Central memory CD8-positive, alpha-beta T cell (primary cell): ENCODE measurements around the gene HIP1.

Experiments used
- ATAC-seq: fragments of 150-1000 bp; cut with Tn5 transposase; replicated peaks from 2 replicates; pipeline ENCODE4 v1.10.0; 2022; ENCODE audit warnings: mild to moderate bottlenecking, moderate FRiP score, moderate number of reproducible peaks; ENCODE audit not compliant: poor library complexity, severe bottlenecking; ENCODE audit errors: extremely low read depth
- DNase-seq, 2 donors: peaks; one replicate each; pipeline ENCODE4 v3.0.0; 2021; ENCODE audit warnings: low spot score in 2 of 2
- H3K27ac Mint-ChIP-seq: one replicate; pipeline ENCODE4 v1.8.0; 2022; ENCODE audit warnings: low read depth, mild to moderate bottlenecking, moderate library complexity, mixed read lengths
- H3K27me3 Mint-ChIP-seq: one replicate; pipeline ENCODE4 v1.8.0; 2022; ENCODE audit warnings: mixed read lengths
- H3K36me3 Mint-ChIP-seq: one replicate; pipeline ENCODE4 v1.8.0; 2022; ENCODE audit warnings: mild to moderate bottlenecking, moderate library complexity, mixed read lengths; ENCODE audit not compliant: insufficient read depth
- H3K4me1 Mint-ChIP-seq: one replicate; pipeline ENCODE4 v1.8.0; 2022; ENCODE audit warnings: mixed read lengths
- H3K4me3 Mint-ChIP-seq: one replicate; pipeline ENCODE4 v1.8.0; 2022; ENCODE audit warnings: mild to moderate bottlenecking, moderate library complexity, mixed read lengths
- H3K9me3 Mint-ChIP-seq: one replicate; pipeline ENCODE4 v1.8.0; 2022; ENCODE audit warnings: mixed read lengths

HIP1 gene

DNA sequence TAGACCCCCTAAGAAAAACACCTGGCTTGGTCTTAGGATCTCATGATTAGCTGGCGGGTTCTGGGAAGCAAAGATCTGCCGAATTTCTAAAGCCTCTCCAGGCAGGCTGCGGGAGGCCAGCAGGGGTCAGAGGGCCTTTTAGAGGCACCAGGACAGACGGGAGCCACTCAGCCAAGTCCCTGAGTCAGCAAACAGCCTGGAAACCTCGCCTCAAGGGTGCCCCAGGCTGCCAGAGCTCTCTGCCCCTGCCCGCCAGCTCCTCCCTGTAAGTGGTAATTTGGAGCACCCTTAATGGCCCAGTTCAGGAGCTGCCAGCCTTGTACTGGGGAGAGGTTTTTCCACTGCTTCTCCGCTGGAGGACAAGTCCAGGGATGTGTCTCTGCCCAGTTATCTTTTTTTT is 88.7 kb downstream of the HIP1 start:
- H3K27ac Mint-ChIP-seq, result no peak overlapping the region
- peaks cover 3% of the 10 kb centered on the region for H3K36me3 Mint-ChIP-seq
- no peak for ATAC-seq
- H3K27me3 Mint-ChIP-seq, result no peaks in the 10 kb centered on the region
- no peaks in the 10 kb centered on the region for H3K4me1 Mint-ChIP-seq
- no peak overlapping the region for H3K4me3 Mint-ChIP-seq
- no peak for DNase-seq
- H3K9me3 Mint-ChIP-seq, result no peaks in the 10 kb centered on the region

DNA sequence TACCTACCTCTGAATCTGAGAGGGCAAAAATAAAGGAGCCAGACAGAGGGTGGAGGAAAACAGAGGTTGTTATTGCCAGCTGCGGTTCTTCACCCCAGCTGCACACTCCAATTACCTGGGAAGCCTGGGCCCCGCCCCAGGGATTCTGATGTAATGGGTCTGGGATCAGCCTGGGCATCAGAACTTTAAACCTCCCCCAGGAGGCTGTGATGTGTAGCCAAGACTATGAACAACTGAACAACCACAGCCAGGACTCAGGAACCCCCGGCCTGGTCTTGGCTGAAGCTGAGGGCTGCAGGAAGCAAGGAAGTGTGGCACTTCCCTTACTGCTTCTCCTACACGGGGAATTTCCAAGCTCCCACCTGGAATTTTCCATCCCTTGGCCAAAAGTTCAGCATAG is 89.3 kb downstream of the HIP1 start:
- Mint-ChIP-seq H3K36me3 (peaks cover 3% of the 10 kb centered on the region), H3K27me3 (no peaks in the 10 kb centered on the region), H3K4me1 (no peaks in the 10 kb centered on the region), H3K27ac (no peak overlapping the region), H3K9me3 (no peaks in the 10 kb centered on the region), H3K4me3 (no peak overlapping the region)
- ATAC-seq, result no peak
- DNase-seq, result no peak

DNA sequence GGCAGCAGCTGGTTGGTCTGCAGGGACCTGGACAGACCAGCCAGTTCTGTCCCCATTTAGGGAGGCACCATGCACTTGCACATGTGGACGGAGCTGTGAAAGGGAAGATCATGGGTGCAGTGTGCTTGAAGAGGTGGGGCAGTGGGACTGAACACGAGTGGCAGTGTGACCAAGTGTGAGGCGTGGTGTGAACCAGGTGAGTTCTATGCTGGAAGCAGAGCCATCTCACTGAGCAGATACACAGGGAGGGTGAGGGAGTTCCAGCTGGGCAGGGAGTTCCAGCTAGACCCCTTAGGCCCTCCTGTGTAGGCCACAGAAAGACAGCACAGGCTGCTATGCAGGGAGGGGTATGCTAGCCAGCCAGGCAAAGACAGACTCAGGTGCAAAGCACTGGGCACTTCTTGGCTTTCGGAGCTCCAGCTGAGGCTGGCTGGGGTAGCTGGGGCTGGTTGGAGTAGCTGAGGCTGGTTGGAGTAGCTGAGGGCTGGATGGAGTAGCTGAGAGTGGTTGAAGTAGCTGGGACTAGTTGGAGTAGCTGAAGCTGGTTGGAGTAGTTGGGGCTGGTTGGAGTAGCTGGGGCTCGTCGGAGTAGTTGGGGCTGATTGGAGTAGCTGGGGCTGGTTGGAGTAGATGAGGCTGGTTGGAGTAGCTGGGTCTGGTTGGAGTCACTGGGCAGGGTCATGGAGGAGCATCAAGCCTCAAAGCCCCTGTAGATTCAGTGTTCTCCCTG is 90.9 kb downstream of the HIP1 start:
- H3K36me3 Mint-ChIP-seq, result peaks cover 3% of the 10 kb centered on the region

GRCh38 chr7:75646571-75647102 is 92.1 kb downstream of the HIP1 start:
- Mint-ChIP-seq H3K4me3 (no peak overlapping the region), H3K9me3 (no peaks in the 10 kb centered on the region), H3K4me1 (peaks cover 5% of the 10 kb centered on the region), H3K27me3 (no peaks in the 10 kb centered on the region), H3K36me3 (peaks cover 3% of the 10 kb centered on the region), H3K27ac (no peak overlapping the region)
- no peak for ATAC-seq
- no peak for DNase-seq

More for the DNA sequence above, 90.9 kb downstream of the HIP1 start:
- DNase-seq, result no peak
- Mint-ChIP-seq H3K9me3 (no peaks in the 10 kb centered on the region), H3K4me1 (peaks cover under 1% of the 10 kb centered on the region), H3K27me3 (no peaks in the 10 kb centered on the region), H3K4me3 (no peak overlapping the region), H3K27ac (peak overlapping the region; percentile 63)
- no peak for ATAC-seq

DNA sequence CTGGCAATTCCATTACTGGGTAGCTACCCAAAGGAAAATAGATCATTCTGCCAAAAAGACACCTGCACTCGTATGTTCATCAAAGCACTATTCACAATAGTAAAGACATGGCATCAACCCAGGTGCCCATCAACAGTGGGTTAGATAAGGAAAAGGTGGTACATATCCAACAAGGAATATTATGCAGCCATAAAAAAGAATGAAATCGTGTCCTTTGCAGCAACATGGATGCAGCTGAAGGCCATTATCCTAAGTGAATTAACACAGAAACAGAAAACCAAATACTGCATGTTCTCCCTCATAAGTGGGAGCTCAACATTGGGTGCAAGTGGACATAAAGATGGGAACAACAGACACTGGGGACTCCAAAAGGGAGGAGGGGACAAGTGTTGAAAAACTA is 93.2 kb downstream of the HIP1 start:
- Mint-ChIP-seq H3K36me3 (peaks cover 3% of the 10 kb centered on the region), H3K4me3 (no peak overlapping the region), H3K27ac (no peak overlapping the region), H3K9me3 (no peaks in the 10 kb centered on the region), H3K27me3 (no peaks in the 10 kb centered on the region), H3K4me1 (peaks cover 5% of the 10 kb centered on the region)
- ATAC-seq (no peak), DNase-seq (no peak)

DNA sequence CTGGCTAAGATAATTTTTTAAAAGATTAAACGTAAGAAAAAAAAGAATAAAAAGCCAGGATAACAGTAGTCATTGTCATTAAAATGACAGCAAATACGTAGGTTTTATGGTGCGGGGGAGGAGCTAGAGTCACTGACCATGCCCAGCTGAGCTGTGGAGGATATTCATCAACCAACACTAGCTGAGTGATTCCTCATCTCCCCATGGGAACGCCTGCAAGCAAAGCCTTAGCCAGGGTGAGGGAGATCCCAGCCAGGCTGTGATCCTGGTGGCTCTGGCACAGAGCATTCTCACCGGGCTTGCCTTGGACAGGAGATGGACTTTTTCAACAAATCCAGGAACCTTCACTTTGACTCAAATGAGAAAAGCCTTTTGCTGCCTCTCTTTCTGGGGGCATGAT is 94.2 kb downstream of the HIP1 start:
- Mint-ChIP-seq H3K4me1 (peaks cover 10% of the 10 kb centered on the region), H3K27me3 (no peaks in the 10 kb centered on the region), H3K27ac (no peak overlapping the region), H3K9me3 (no peaks in the 10 kb centered on the region), H3K4me3 (no peak overlapping the region), H3K36me3 (peaks cover 5% of the 10 kb centered on the region)
- DNase-seq (no peak), ATAC-seq (no peak)

GRCh38 chr7:75642810-75643486 is 95.8 kb downstream of the HIP1 start:
- Mint-ChIP-seq H3K4me1 (peaks cover 14% of the 10 kb centered on the region), H3K27me3 (no peaks in the 10 kb centered on the region)
- peak; percentile 82 for ATAC-seq

GRCh38 chr7:75640201-75640600 is 98.5 kb downstream of the HIP1 start:
- ATAC-seq (no peak), DNase-seq (no peak)
- peak overlapping the region; percentile 86 for H3K4me3 Mint-ChIP-seq
- peaks cover 14% of the 10 kb centered on the region for H3K4me1 Mint-ChIP-seq
- H3K36me3 Mint-ChIP-seq, result peaks cover 7% of the 10 kb centered on the region
- no peaks in the 10 kb centered on the region for H3K9me3 Mint-ChIP-seq
- no peaks in the 10 kb centered on the region for H3K27me3 Mint-ChIP-seq
- no peak overlapping the region for H3K27ac Mint-ChIP-seq

More at GRCh38 chr7:75642810-75643486, 95.8 kb downstream of the HIP1 start:
- peaks cover 8% of the 10 kb centered on the region for H3K36me3 Mint-ChIP-seq
- peak overlapping the region; percentile 49 for H3K27ac Mint-ChIP-seq
- no peaks in the 10 kb centered on the region for H3K9me3 Mint-ChIP-seq
- peak; percentile 46 to 62 for DNase-seq
- H3K4me3 Mint-ChIP-seq, result no peak overlapping the region

- Mint-ChIP-seq H3K4me1 (peaks cover 14% of the 10 kb centered on the region), H3K4me3 (peak overlapping the region; percentile 86), H3K27ac (peak overlapping the region; percentile 57), H3K27me3 (no peaks in the 10 kb centered on the region), H3K36me3 (peaks cover 7% of the 10 kb centered on the region), H3K9me3 (no peaks in the 10 kb centered on the region)
- DNase-seq (no peak), ATAC-seq (no peak)
Observed at GRCh38 chr7:75639886-75640190, 98.9 kb downstream of the HIP1 start.

GRCh38 chr7:75639071-75639885 is 99.5 kb downstream of the HIP1 start:
- Mint-ChIP-seq H3K36me3 (peaks cover 7% of the 10 kb centered on the region), H3K9me3 (no peaks in the 10 kb centered on the region), H3K27me3 (no peaks in the 10 kb centered on the region), H3K4me1 (peaks cover 14% of the 10 kb centered on the region), H3K27ac (peak overlapping the region; percentile 57), H3K4me3 (peak overlapping the region; percentile 86)
- ATAC-seq (peak; percentile 19), DNase-seq (no peak)

DNA sequence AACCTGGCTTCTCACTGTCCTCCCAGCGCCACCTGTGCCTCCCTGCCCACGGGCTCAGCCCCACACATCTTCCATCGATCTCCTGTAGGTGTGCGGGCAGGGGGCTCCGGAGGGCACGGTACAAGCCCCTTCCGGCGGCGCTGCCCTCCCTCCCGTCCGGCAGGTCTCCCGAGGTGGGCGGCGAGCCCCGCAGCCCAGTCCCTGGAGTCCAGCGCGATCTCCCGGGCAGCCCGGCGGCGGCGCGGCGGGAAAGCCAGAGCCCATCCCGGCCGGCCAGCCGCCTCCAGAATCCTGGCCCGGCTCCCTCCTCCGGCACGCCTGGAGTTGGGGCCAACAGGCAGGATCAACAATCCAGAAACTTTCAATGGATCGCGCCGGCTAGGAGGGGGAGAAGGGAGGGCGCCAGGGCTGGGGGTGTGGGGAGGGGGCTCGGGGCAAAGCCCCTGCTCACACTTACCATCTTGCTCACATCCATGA is 100.1 kb downstream of the HIP1 start:
- H3K4me1 Mint-ChIP-seq, result peaks cover 14% of the 10 kb centered on the region
- H3K9me3 Mint-ChIP-seq, result no peaks in the 10 kb centered on the region
- no peaks in the 10 kb centered on the region for H3K27me3 Mint-ChIP-seq
- ATAC-seq, result no peak
- H3K4me3 Mint-ChIP-seq, result peak overlapping the region; percentile 60
- H3K27ac Mint-ChIP-seq, result peak overlapping the region; percentile 83
- DNase-seq, result no peak
- H3K36me3 Mint-ChIP-seq, result peaks cover 7% of the 10 kb centered on the region

- Mint-ChIP-seq H3K4me3 (peak overlapping the region; percentile 60), H3K27ac (peak overlapping the region; percentile 83), H3K9me3 (no peaks in the 10 kb centered on the region), H3K36me3 (peaks cover 7% of the 10 kb centered on the region), H3K27me3 (no peaks in the 10 kb centered on the region), H3K4me1 (peaks cover 14% of the 10 kb centered on the region)
- ATAC-seq, result no peak
- DNase-seq, result no peak
Observed at GRCh38 chr7:75637854-75638593, 100.7 kb downstream of the HIP1 start.
